Measurements from ENCODE around the gene TM7SF2.

TM7SF2 gene

DNA sequence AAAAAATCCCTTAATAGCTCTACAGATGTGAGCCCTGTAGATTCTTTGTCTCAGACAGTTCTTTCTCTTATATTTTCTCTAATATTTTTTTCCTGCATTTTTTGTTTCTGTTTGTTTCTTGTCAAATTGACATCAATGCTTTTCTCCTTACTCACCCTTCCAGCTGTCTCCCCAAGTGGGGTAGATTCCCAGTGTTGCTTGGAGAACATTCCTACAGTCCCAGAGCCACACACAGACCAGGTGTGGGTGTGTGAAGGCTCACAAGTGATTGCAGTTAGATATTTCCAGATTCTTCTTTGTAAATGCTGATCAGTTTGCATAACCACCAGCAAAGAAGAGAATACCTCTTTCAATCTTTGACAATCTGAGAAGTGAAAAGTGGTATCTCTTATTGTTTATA, 8.2 kb upstream of the TM7SF2 start:
- Histone ChIP-seq H3K36me3 (replicated peaks) (no peaks in the 10 kb centered on the region), H3K4me3 (ENCODE audit: low read depth, low read length) (no peak overlapping the region), H3K27ac (no peak overlapping the region), H3K27me3 (replicated peaks) (no peaks in the 10 kb centered on the region)
- DNase-seq: no peak
- no peak for TF ChIP-seq CTCF (IDR thresholded peaks at IDR 0.05; ENCODE audit: low read depth, low read length, missing control alignments)
- in situ Hi-C loops (cut with HindIII; ENCODE audit: low pct_ligation_motif_present, low sequenced_read_pairs): no loop called here

DNA sequence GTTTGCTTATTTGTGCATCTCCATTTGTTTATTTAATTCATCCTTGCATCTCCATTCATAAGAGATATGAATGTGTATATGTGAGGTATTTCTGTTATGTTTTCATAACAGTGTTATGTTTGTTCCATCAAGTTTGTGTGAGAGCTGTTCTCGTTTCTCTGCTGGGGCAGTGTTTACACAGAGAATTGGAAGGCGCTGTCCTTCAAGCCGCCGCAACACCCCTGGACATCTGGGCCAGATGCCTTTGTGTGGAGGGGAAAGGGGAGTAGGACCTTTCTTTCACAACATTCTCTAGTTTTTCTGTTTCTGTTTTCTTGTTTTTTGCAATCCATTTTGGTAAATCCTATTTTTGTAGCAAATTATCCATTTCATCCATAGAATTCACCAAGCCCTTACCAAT, 7.0 kb upstream of the TM7SF2 start:
- in situ Hi-C loops (cut with HindIII; ENCODE audit: low pct_ligation_motif_present, low sequenced_read_pairs): no loop called here
- H3K27me3 ChIP-seq (replicated peaks): no peaks in the 10 kb centered on the region
- H3K27ac ChIP-seq: no peak overlapping the region
- H3K36me3 ChIP-seq (replicated peaks): peaks cover 2% of the 10 kb centered on the region
- no peak overlapping the region for H3K4me3 ChIP-seq (ENCODE audit: low read depth, low read length)
- no peak for TF ChIP-seq CTCF (IDR thresholded peaks at IDR 0.05; ENCODE audit: low read depth, low read length, missing control alignments)
- DNase-seq: no peak

- peaks cover 2% of the 10 kb centered on the region for H3K36me3 ChIP-seq (replicated peaks)
- no peak for TF ChIP-seq CTCF (IDR thresholded peaks at IDR 0.05; ENCODE audit: low read depth, low read length, missing control alignments)
- DNase-seq: no peak
- H3K4me3 ChIP-seq (ENCODE audit: low read depth, low read length): no peak overlapping the region
- in situ Hi-C loops (cut with HindIII; ENCODE audit: low pct_ligation_motif_present, low sequenced_read_pairs): no loop called here
- H3K27ac ChIP-seq: no peak overlapping the region
- no peaks in the 10 kb centered on the region for H3K27me3 ChIP-seq (replicated peaks)
Measured at GRCh38 chr11:65107078-65107477, 4.6 kb upstream of the TM7SF2 start.

- in situ Hi-C loops (cut with HindIII; ENCODE audit: low pct_ligation_motif_present, low sequenced_read_pairs): no loop called here
- TF ChIP-seq CTCF (IDR thresholded peaks at IDR 0.05; ENCODE audit: low read depth, low read length, missing control alignments): no peak
- Histone ChIP-seq H3K27ac (no peak overlapping the region), H3K36me3 (replicated peaks) (peaks cover 2% of the 10 kb centered on the region), H3K4me3 (ENCODE audit: low read depth, low read length) (no peak overlapping the region), H3K27me3 (replicated peaks) (no peaks in the 10 kb centered on the region)
- DNase-seq: no peak
Measured at GRCh38 chr11:65107751-65108468, 3.8 kb upstream of the TM7SF2 start.

DNA sequence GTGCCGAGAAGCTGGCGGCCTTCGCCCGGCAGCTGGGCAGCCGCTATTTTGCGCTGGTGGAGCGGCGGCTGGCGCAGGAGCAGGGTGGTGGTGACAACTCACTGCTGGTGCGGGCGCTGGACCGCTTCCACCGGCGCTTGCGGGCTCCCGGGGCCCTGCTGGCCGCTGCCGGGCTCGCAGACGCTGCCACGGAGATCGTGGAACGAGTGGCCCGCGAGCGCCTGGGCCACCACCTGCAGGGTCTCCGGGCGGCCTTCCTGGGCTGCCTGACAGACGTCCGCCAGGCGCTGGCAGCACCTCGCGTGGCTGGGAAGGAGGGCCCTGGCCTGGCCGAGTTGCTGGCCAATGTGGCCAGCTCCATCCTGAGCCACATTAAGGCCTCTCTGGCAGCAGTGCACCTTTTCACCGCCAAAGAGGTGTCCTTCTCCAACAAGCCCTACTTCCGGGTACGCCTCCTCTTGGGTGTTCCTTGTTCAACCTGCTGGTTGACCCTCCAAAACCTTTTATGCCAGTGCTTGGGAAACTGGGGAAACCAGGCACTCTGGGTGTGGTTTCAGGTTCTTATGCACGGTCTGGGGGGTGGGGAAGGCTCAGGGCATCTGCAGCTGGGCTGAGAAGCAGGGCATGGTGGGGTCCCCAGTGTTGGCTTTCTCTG, 3.1 kb upstream of the TM7SF2 start:
- TF ChIP-seq CTCF (IDR thresholded peaks at IDR 0.05; ENCODE audit: low read depth, low read length, missing control alignments): no peak
- Histone ChIP-seq H3K4me3 (ENCODE audit: low read depth, low read length) (no peak overlapping the region), H3K27ac (no peak overlapping the region), H3K27me3 (replicated peaks) (no peaks in the 10 kb centered on the region), H3K36me3 (replicated peaks) (peaks cover 2% of the 10 kb centered on the region)
- in situ Hi-C loops (cut with HindIII; ENCODE audit: low pct_ligation_motif_present, low sequenced_read_pairs): no loop called here
- no peak for DNase-seq
